Fibroblast of lung (primary cell): ENCODE measurements around the gene DEFB126.

Experiments
- EZH2 ChIP-seq: IDR thresholded peaks from 2 replicates; pipeline ENCODE4 v1.5.1; 2012; ENCODE audit warnings: low read length, control low read depth, mild to moderate bottlenecking; ENCODE audit errors: missing control alignments
- TF ChIP-seq, protein P1 (sequence below), 2 donors: IDR thresholded peaks in 1 of 2; conservative IDR thresholded peaks in 1 of 2; 1 replicate in 1 of 2; 2 replicates in 1 of 2; pipeline ENCODE4 v1.5.1; 2011 to 2012; ENCODE audit warnings: low read length in 2 of 2, control low read depth in 1 of 2, inconsistent platforms in 1 of 2, low read depth in 1 of 2, mild to moderate bottlenecking in 1 of 2

GRCh38 chr20:168876-169275, 26.5 kb downstream of the DEFB126 start:
- TF ChIP-seq, protein P1, sequence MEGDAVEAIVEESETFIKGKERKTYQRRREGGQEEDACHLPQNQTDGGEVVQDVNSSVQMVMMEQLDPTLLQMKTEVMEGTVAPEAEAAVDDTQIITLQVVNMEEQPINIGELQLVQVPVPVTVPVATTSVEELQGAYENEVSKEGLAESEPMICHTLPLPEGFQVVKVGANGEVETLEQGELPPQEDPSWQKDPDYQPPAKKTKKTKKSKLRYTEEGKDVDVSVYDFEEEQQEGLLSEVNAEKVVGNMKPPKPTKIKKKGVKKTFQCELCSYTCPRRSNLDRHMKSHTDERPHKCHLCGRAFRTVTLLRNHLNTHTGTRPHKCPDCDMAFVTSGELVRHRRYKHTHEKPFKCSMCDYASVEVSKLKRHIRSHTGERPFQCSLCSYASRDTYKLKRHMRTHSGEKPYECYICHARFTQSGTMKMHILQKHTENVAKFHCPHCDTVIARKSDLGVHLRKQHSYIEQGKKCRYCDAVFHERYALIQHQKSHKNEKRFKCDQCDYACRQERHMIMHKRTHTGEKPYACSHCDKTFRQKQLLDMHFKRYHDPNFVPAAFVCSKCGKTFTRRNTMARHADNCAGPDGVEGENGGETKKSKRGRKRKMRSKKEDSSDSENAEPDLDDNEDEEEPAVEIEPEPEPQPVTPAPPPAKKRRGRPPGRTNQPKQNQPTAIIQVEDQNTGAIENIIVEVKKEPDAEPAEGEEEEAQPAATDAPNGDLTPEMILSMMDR (conservative IDR thresholded peaks at IDR 0.05 in 1 of 2, IDR thresholded peaks at IDR 0.05 in 1 of 2; ENCODE audit: low read depth in 1 of 2, low read length in 2 of 2): no peak
- TF ChIP-seq EZH2: no peak
